ENCODE measurements around the gene BAHCC1.

The BAHCC1 gene

GRCh38 chr17:81459224-81459623, 64.0 kb downstream of the BAHCC1 start:
- no peak for DNase-seq (ENCODE audit: low read depth in 2 of 3, low spot score in 2 of 3)

GRCh38 chr17:81459864-81460263, 64.6 kb downstream of the BAHCC1 start:
- no peak for DNase-seq (ENCODE audit: low read depth in 2 of 3, low spot score in 2 of 3)

GRCh38 chr17:81460856-81461460, 65.7 kb downstream of the BAHCC1 start:
- DNase-seq (ENCODE audit: low read depth in 2 of 3, low spot score in 2 of 3) = no peak

GRCh38 chr17:81461607-81462500, 66.6 kb downstream of the BAHCC1 start:
- no peak for DNase-seq (ENCODE audit: low read depth in 2 of 3, low spot score in 2 of 3)

- DNase-seq (ENCODE audit: low read depth in 2 of 3, low spot score in 2 of 3) = no peak
Measured at GRCh38 chr17:81462506-81463125, 67.4 kb downstream of the BAHCC1 start.

GRCh38 chr17:81463506-81463905, 68.2 kb downstream of the BAHCC1 start:
- no peak for DNase-seq (ENCODE audit: low read depth in 2 of 3, low spot score in 2 of 3)

- no peak for DNase-seq (ENCODE audit: low read depth in 2 of 3, low spot score in 2 of 3)
Measured at GRCh38 chr17:81464586-81464985, 69.3 kb downstream of the BAHCC1 start.

GRCh38 chr17:81465910-81466309, 70.7 kb downstream of the BAHCC1 start:
- DNase-seq (ENCODE audit: low read depth in 2 of 3, low spot score in 2 of 3) = no peak

- DNase-seq (ENCODE audit: low read depth in 2 of 3, low spot score in 2 of 3) = no peak
Measured at GRCh38 chr17:81466564-81467472, 71.6 kb downstream of the BAHCC1 start.

GRCh38 chr17:81468111-81468769, 73.0 kb downstream of the BAHCC1 start:
- no peak for DNase-seq (ENCODE audit: low read depth in 2 of 3, low spot score in 2 of 3)

- no peak for DNase-seq (ENCODE audit: low read depth in 2 of 3, low spot score in 2 of 3)
Measured at GRCh38 chr17:81468770-81469121, 73.5 kb downstream of the BAHCC1 start.

GRCh38 chr17:81469266-81469665, 74.0 kb downstream of the BAHCC1 start:
- no peak for DNase-seq (ENCODE audit: low read depth in 2 of 3, low spot score in 2 of 3)

GRCh38 chr17:81470270-81470943, 75.2 kb downstream of the BAHCC1 start:
- no peak for DNase-seq (ENCODE audit: low read depth in 2 of 3, low spot score in 2 of 3)

- DNase-seq (ENCODE audit: low read depth in 2 of 3, low spot score in 2 of 3) = no peak
Measured at GRCh38 chr17:81470944-81471817, 75.9 kb downstream of the BAHCC1 start.

GRCh38 chr17:81471818-81472456, 76.7 kb downstream of the BAHCC1 start:
- no peak for DNase-seq (ENCODE audit: low read depth in 2 of 3, low spot score in 2 of 3)

GRCh38 chr17:81473019-81473418, 77.8 kb downstream of the BAHCC1 start:
- DNase-seq (ENCODE audit: low read depth in 2 of 3, low spot score in 2 of 3) = no peak

GRCh38 chr17:81474958-81475357, 79.7 kb downstream of the BAHCC1 start:
- no peak for DNase-seq (ENCODE audit: low read depth in 2 of 3, low spot score in 2 of 3)

- no peak for DNase-seq (ENCODE audit: low read depth in 2 of 3, low spot score in 2 of 3)
Measured at GRCh38 chr17:81476097-81476496, 80.8 kb downstream of the BAHCC1 start.

- no peak for DNase-seq (ENCODE audit: low read depth in 2 of 3, low spot score in 2 of 3)
Measured at GRCh38 chr17:81476635-81477034, 81.4 kb downstream of the BAHCC1 start.

Data from activated CD8-positive, alpha-beta memory T cell treated with anti-CD3 and anti-CD28 coated beads for 48 hours (primary cell).